ENCODE results near the gene EPHA5.

EPHA5 gene

DNA sequence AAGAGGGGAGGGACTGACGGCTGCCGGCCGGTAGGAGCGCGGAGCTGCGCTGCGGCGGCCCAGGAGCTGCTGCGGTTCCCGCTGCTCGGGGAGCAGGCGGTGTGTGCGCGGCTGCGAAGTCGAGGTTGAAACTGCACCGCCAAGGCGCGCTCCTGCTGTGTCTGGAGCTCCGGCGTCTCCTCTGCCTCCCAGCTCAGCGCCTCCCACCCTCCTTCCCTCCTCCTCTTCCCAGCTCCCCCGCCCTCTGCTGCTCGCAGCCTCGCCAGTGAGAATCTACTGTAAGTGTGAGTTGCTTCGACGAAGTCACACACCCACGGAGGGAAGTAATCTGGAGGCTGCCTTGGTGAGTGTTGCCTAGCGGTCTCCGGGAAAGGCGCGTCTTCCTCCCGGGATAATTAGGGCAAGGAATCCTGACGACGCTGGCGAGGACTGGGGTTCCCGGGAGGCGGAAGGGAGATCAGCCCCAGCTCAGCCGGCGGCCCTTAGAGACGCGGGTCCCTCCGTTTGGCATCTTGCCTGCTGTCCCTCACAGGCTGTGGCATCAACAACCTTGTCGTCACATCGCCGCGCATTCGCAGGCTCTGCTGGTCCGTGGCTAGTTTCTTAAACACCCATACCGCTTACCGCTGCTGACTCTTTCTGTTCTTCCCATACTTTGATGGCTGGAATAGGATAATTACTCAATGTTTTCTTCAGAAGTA is at the start of gene EPHA5:
EPHA5 (minus strand) TSS at position 159 of the 701 bp plus-strand sequence. CDS start 747 bp downstream, outside the sequence.
- DNase-seq: no peak

DNA sequence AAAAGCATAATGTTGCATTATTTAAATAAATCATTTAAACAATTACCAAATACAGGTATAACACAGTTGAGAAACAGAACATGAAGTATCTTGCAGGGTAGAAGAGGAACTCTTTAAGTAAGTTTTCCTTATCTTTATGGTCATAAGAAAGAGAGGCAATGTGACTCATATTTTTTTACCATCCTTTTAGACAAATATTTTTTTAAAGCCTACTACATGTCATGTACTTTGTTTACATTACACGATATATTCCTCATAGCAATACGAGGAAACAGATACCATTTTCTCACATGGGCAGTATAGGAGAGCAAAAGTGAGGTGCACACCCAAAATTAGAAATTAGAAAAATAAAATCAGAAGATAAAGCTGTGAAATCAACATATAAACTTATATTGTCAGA is 49.3 kb upstream of the EPHA5 start:
- DNase-seq: no peak

DNA sequence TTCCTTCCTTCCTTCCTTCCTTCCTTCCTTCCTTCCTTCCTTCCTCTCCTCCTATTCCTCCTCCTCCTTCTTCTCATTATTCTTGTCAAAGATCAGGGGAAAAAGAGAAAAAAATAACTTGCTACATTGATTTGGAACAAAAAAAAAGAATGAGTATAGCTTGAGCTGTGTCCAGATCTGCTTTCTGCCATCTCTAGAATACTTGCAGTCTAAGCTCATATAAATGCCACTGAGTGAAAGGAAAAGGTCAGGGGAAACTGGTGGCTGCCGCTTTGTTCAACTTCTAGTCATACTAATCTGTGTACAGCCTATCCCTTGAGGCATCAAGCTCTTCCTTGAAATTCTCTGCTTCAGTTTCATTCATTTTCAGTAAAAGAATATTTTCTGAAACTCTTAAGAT is 28.3 kb upstream of the EPHA5 start:
- DNase-seq: no peak

DNA sequence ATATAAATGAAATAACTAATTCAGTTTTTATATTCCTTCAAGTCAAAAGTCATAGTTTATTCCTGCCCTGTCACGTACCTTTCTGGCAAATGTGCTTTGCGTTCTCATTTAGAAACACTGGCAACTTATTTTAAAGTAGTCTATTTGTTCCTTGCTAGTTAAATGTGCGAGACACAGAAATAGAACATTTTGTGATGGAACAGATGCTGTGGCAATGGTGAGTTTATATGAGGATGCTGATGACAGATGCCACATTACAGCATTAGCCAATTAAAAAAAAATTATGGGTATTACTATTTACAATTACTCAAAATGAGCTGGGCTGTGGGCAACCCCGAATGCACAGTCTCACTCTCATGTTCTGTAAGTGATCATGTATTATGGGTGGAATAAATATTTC is 26.1 kb upstream of the EPHA5 start:
- DNase-seq: no peak

DNA sequence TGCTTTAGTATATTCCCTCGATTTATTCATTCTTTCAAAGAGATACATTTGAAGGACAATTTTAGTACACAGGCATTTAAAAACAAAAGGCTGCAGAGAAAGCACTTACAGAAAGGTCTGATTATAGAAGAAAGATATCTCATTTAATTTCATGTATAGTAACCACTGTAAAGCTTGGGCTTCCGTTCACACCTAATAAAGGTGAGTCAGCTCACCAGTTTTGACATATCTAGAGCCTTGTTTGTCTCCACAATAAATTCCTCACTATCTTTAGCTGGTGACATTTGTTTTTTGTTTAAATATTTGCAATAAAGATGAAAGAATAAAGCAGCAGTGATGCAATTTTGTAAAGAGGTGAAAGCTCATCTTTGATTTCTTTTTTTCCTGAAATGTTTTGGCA is 1.1 kb upstream of the EPHA5 start:
- DNase-seq: no peak

DNA sequence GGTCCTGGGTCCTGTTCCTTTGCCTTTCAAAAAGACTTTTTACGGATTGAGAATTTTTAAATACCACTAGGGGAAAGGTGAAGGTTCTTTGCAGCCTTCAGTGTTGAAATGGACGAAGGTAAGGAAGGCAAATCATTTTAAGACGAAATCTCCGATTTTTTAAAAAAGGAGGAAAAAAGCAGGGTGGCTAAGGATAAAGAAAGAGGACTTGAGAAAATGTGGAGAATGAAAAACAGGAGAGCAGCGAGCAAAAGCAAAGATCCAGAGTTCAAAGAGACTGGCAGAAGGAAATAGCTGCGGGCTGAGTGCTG is 314 bp downstream of the EPHA5 start:
- DNase-seq: no peak

DNA sequence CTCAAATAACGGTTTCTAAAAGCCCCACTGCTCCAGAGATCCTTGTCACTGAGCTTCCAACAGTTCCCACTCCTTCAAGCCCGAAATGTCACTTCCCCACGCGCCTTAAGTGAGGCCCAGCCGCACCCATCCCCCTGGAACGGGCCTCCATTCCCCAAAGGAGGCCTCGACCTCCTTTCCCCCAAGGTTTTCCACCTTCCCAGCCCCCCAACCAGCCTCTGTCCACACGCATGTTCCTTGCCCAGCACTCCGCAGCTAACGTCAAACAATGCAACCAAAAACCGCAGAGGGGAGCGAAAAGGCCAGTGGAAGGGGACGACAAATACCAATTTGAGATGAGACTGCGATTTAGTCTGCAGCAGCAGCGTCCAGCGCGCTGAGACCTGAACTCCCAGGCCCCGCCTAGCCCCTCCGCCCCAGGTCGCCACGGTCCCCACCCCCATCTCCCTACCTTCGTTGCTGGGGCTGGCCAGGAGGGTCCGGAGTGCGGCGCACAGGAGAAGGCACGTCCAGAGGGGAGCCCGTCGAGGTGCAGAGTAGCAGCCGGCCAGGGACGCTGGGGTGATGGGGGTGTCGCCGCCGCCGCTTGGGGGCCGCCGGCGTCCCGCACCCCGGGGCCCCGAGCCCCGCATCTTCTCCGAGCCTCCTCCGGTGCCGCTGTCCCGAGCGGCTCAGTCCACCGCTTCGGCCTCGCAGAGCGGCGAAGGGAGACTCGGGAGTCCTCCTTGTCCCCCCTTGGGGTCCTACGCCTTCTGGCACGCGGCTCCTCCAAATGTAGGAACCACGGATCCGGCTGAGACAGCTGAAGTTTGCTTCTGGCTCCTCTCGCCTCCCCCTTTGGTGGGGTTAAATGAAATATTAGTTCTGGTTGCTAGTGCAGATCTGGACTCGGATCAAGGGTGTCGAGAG is 924 bp downstream of the EPHA5 start:
- no peak for DNase-seq

DNA sequence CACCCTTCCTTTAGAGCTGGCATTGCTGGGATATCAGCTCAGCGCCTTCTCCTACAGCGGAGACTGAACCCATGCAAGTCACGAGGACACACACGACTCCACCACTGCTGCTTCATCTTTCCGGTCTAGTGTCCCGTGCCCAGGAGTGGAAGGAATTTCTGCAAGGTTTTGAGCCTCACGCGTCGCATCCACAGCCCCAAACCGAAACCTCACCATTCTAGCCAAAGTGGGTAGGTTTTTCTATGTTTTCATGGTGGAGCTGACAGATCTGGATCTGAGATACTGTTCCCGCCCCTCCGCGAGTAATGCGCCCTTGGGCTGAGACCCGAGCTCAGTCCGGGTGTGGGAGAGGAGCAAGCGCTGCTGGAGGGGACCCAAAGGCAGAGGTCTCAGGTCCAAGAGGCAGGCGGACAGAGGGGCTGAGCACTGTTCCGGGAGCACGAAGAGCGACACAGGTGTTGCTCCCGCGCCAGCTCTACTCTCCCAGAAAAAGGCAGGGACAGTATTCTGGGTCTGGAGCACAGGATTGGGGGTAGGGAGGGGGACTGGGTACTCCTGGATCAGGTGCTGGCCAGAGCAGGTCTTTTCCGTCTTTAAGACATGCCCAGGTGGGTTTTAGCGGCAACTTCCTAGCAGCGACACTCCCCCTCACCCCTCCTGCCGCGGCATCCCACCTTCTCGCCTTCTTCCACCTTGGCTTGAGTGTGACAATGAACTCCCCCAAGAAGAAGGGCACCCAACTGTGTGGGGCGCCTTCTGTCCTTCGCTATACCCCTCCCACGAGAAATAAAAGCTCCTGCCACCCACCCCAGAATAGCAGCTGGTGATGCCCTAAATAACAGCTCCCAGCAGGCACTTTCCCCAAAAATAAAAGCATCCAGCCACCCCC is 1.8 kb downstream of the EPHA5 start:
- no peak for DNase-seq

DNA sequence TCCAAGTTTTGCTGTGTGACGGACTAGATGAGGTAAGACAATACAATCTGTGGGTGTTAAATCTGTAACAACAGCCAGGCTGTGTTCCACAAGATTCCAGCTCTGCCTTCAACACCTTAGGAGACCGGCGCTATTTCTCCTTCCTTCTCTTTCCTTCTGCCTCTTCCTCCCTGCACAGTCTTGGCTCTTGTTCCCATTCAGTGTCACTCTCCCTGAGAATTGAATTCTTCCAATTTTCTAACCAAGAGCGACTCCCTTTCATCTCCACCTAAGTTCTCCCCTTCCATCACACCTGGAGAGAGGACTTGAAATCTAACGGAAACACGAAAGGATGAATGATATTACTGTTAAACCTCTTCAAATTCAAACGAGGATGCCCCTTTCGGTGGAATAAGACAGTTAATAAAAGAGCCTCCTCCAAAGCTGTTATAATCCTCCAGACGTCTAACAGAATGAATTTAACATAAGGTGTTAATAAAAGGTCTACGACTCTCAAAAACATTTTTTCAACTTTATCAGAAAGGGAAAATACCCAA is 2.7 kb downstream of the EPHA5 start:
- DNase-seq: no peak

DNA sequence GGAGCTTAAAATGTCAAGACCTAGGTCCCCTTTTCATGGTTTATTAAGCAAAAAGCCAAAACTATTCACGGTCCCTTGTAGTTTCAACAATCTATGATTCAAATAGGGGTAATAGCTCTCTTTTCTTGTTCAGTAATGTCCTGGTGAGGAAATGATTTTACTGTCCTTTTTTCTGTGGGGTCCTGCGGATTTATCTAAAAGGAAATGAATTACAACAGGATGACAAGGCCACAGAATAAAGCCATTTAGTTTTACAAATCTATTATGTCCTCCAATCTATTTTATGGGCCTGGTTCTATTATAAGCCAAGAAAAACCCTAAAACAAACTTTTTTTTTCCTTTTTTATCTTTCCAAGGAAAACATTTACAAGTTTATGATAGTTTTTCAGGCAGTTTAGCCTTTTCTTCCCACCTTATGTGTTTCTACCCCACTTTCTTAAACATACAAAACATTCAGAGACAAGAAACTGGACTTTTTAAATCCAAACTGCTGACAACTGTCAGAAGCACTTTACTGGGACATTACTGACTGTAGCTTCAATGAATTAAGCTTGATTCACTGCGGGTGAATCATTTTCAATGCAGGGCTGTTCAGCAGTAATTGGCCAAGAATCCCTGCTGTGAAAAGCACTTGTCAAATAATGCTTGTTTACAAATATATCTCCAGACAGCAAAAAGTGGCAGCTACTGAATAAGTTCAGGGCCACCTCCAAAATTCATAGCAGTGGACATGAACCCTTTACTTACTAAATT is 4.3 kb downstream of the EPHA5 start:
- no peak for DNase-seq

DNA sequence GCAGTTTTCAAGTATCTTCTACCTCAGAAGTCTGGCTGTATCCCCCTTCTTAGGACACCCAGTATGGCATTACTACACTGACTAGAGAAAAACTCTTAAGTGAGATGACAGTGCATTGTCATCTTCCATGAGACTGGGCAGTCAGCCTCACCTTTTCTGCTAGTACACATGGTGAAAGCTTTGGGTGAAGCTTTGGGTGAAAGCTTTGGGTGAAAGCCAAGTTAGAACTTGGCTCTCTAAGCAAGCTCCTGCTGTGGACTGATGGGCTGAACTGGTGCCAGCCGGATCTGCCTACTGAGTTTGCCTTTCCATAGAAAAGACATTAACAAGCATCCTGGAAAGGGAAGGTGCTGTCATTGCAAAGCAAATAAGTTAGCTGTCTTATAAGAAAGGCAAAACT is 8.8 kb downstream of the EPHA5 start:
- no peak for DNase-seq

DNA sequence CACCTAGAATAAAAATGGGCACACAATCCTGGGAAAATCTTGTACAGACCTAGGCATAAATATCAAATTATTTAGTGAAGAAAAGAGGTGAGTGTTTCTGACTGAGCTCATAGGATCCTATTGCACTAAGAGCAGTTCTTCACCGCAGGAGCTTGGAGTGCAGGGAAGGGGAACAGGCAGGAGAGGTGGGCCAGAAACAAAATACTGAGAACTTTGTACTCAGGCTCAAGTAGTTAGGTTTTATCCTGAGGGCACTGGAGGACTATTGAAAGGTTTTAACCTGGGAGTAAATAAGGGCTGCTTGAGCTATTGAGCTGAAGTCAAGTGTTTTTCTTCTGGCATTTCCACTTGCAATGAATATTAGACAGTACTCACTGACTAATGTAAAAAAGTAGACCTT is 12.2 kb downstream of the EPHA5 start:
- DNase-seq: no peak

DNA sequence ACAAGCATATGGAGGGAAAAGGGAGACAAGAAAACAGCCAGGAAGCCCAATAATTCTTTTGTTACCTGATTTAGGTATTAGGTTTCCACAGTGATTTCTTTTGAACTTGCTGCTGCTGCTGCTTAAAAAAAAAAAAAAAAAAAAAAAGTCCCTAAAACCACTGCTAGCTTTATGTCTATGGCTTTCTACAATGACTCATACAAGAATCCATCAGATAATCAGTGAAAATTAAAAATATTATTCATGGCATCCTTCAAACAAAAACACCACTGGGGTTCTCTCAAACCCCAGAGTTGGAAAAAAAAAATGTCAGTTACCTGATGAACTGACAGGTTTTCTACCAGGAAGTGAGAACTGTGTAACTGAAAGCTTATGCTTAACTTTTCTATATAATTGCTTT is 14.3 kb downstream of the EPHA5 start:
- no peak for DNase-seq

DNA sequence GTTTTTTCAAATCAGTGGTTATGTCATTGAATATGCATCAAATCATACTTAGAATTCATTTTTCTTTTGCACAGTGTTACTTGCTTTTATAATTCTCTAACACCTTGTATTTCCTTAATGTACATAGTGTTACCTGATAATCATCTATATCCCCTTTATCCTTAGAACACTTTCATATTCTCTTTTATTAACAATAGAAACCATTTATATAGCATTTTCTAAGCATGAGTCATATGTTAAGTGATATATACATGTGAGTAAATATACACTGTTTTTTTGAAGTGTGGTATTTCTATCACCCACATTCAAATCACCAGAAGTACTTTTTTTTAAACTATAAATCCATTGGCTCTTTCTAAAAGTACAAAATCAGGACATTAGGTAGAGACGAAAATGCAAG is 15.3 kb downstream of the EPHA5 start:
- no peak for DNase-seq

DNA sequence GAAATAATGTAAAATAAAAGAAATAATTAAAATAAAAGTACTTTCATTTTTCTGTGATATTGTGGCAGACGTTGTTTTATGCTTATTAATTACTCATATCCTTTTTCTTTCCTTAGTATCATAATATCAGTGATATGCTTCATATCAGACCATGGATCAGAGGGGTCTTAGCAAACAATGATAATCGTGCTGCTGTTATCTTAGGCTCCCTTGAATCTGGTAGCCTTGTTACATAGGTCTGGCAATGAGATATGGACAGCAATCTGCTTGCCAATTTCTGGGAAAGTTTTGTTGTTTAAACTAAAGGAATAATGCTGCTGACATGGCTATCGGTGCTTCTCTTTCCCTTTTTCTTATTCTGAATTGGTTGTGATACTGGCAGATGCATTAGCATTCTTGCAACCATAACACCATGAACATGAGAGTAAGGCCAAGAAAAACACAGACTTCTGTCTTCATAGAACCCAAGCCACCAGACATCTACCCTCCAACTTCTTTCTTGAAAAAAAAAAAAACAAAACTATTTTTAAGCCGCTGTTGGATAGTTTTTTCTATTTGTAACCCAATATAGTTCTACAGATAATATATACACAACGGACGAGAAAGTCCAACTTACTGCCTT is 16.4 kb downstream of the EPHA5 start:
- no peak for DNase-seq

DNA sequence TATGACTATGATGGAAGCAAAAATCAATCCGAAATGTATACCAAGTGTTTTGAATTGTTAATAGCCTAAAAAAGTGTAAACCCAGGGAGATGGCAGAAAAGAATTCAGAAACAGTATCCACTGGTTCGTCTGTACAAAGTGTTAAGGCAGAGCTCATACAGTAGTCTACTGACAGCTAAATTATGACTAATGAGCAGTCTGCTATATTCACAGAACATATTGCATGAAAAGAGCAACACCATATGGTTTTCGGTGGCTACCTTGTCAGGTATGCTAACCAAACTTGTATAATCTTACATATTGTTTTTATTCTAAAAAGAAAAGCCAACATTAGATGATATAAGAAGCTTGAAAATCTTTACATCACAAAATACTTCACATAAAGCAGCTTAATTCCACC is 18.5 kb downstream of the EPHA5 start:
- DNase-seq: no peak

DNA sequence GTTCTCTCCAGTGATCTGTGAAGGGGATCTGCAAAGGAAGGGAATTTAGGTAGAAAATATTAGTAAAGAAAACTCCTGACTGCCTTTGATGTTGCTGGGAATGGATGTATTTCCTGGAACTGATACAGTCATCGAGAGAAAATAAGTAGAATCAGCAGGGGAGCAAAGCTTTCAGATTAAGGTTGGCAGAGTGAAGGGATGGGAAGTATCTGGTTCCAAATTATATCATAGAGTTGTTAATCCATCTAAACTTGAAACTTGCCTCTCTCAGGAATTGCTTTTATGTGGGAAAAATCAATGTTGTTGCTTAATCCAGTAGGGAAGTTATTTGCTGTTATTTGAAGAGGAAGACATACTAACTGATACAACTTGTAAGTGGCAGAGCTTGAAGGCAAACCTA is 19.3 kb downstream of the EPHA5 start:
- DNase-seq: no peak

DNA sequence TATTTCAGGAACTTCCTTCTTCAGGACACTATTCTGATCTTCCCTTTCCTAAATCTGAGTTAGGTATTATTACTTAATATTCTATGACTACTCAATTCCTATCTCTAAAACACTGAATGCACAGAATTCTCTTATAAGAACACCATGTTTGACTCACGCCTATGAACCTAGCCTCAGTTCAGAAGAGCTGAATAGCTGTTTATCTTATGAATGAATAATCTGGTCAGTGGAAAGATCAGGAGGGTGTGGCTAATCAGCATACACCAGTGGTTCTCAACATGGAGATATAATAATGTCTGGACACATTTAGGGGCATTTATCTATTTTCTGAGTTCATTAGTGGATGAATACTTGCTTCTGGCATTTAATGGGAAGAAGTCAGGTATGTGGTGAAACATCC is 24.2 kb downstream of the EPHA5 start:
- no peak for DNase-seq

DNA sequence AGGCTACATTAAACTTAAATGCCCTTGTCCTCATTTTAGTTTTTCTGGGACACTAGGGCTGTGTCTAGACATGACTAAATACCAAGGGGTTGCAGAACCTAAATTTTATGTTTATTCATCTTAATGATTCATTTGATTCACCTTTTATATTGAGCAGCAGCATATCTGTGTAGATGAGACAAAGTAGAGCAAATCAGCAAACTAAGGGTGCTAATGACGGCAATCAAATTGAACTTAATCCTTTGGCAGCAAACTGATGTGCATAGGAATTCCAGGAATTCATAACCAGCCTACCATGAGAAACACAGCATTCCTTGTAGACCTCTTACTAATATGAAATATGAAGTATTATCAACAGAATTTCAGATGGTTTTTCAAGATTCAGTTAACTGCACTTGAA is 25.1 kb downstream of the EPHA5 start:
- DNase-seq: no peak

DNA sequence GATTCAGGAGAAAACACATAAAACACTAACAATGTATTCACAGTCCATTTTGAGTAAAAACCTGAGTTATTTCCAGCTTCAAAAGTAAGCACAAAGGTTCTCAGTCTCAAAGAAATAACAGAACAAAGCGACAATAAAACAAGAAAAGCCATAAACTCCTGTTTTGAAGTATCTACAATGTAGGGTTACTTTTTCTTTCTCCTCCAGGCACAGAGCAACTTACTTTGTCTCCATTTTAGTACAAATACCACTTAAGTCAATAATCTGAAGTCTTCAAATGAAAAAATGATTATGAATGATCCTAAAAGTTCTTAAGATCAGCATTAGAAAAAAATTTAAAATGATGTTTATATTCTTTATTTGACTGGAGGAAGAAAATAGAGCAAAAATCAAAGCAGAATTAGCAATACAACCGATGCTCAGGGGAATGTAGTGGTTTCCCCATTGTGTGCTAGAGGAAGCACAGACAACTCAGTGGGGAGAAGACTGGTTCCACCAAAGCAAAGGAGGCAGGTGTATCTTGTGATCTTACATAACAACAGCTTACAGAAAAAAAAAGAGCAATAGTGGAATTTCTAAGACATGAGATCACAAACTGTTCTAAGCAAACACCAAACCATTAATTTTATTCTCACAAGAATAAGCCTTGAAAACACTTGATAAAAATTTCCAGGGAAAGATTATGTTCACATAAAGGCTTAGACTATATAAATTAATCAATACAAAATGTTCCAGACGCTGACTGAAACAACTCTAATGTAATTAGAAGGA is 35.1 kb downstream of the EPHA5 start:
- no peak for DNase-seq

DNA sequence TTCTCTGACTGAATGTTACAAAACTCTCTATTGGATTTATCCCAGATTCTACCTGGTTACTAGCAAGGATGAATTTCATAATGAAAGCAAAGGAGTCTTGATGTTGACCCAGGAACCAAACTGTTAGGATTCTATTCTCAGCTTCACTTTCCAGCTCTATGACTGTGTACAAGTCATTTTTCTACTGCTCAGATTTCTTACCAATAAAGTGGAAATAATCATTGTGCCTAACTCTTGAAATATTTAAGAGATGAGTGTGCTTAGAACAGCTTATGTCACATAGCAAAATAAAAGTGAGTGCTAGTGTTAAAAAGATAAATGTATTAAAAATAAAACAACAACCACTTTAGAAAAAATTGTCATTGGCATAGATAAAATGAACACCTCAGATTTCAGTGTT is 45.6 kb downstream of the EPHA5 start:
- DNase-seq: no peak
